Adrenal gland (tissue), 12 donors: ENCODE data around the gene NRXN3. TPM values are rescaled to one million over a fixed set of nuclear protein-coding genes. Genes with fewer than 3 reads are reported as not detected.

ENCODE experiments used
- DNase-seq, 7 donors: peaks; one replicate each; pipeline ENCODE4 v3.0.0-alpha.2; 2019 to 2020
- H3K27ac ChIP-seq, 5 donors: fragments of 200-600 bp; sonication (generic) in 4 of 5; 1 replicate in 3 of 5; 2 replicates in 2 of 5; pipeline versions ENCODE4 v1.5.1 to v1.8.0; 2016 to 2020; ENCODE audit warnings: mild to moderate bottlenecking in 1 of 5
- H3K27me3 ChIP-seq: fragments of 200-600 bp; 2 replicates; pipeline ENCODE4 v1.8.0; 2021
- H3K36me3 ChIP-seq, 2 donors: fragments of 200-600 bp; replicated peaks in 1 of 2; 1 replicate in 1 of 2; 2 replicates in 1 of 2; pipeline versions ENCODE4 v1.5.1 to v1.8.0; 2018 to 2022
- H3K4me1 ChIP-seq, 2 donors: fragments of 200-600 bp; replicated peaks in 1 of 2; 1 replicate in 1 of 2; 2 replicates in 1 of 2; pipeline versions ENCODE4 v1.5.1 to v1.8.0; 2018 to 2021
- H3K4me3 ChIP-seq, 4 donors: fragments of 200-600 bp; sonication (generic) in 3 of 4; one replicate each; pipeline ENCODE4 v1.5.1; 2016 to 2018
- H3K9me3 ChIP-seq, 3 donors: fragments of 200-600 bp; sonication (generic) in 1 of 3; replicated peaks in 1 of 3; 1 replicate in 2 of 3; 2 replicates in 1 of 3; pipeline versions ENCODE4 v1.5.1 to v1.8.0; 2016 to 2021
- CTCF ChIP-seq, 6 experiments: fragments of 450-650 bp in 4 of 6; fragments of 200-600 bp in 2 of 6; sonication (generic) in 1 of 6; IDR thresholded peaks; 1 replicate in 5 of 6; 2 replicates in 1 of 6; pipeline versions ENCODE4 v1.5.1 to v1.8.0; 2016 to 2021; ENCODE audit warnings: antibody characterized with exemption in 6 of 6, mild to moderate bottlenecking in 2 of 6, moderate library complexity in 1 of 6
- POLR2A ChIP-seq, 2 donors: fragments of 450-650 bp; IDR thresholded peaks; one replicate each; pipeline ENCODE4 v1.6.1; 2017; ENCODE audit warnings: antibody characterized with exemption in 2 of 2, mild to moderate bottlenecking in 2 of 2, moderate library complexity in 1 of 2
- WGBS, 4 donors: extraction: QIAGEN DNeasy Blood & Tissue Kit in 2 of 4; methylation state at CpG; one replicate each; pipeline versions ENCODE4 v1.1.5 to v1.1.7; 2013 to 2017; 5-methylcytosine and 5-hydroxymethylcytosine counted together
- intact Hi-C, 2 donors: fragments of 100-400 bp; cut with DNase I; formaldehyde crosslinking; loops; one replicate each; pipeline versions ENCODE4 v1.14.1 to v1.15.0; 2022 to 2023
- polyA plus RNA-seq, 3 donors: library from polyadenylated mRNA; stranded (reverse); fragments of 200-250 nt in 2 of 3; fragments of 350-450 nt in 1 of 3; fragmentation: Illumina TruSeq in 1 of 3; extraction: RNeasy Lipid Tissue Mini Kit (QIAGEN cat#74804) in 1 of 3; gene quantifications; one replicate each; pipeline ENCODE4 v1.2.3, GENCODE V29; 2013 to 2014
- total RNA-seq, 9 donors: library from RNA; depleted of rRNA in 4 of 9; stranded (reverse); fragments of >200 nt in 4 of 9; fragments of 120-200 nt in 1 of 9; fragmentation: NEBNext Ultra II Directional in 1 of 9; extraction: Animal tissue kit (Norgen Biotek cat#: 25700) in 1 of 9; gene quantifications; one replicate each; pipeline versions ENCODE4 v1.1.0 to v1.2.4, GENCODE V29; 2013 to 2023
- donor health status: healthy with polysubstance abuse.
- donor health status: Bipolar disorder and iron deficiency.
- donor health status: DM: yes; HTN: yes; CAD: no.
- donor health status: DM: no; HTN: no; CAD: no.
- donor health status: DM: no; HTN: no; CAD: no.
- donor health status: DM: yes; HTN: yes; CAD: no.

NRXN3 gene
- total and polyA plus RNA-seq, 12 donors = 0.09 to 8.5 (median 1.6) TPM

GRCh38 chr14:79786522-79786921 lies 1616.3 kb downstream of the NRXN3 start:
- no peaks in the 10 kb centered on the region for H3K36me3 ChIP-seq
- no peaks in the 10 kb centered on the region for H3K27me3 ChIP-seq
- intact Hi-C loops = no loop called here
- no peak overlapping the region for H3K27ac ChIP-seq
- no peaks in the 10 kb centered on the region for H3K9me3 ChIP-seq
- no peaks in the 10 kb centered on the region for H3K4me1 ChIP-seq
- TF ChIP-seq CTCF (IDR thresholded peaks at IDR 0.05) = no peak
- TF ChIP-seq POLR2A (IDR thresholded peaks at IDR 0.05) = no peak
- DNase-seq = no peak
- 74 to 88% (median 82%) methylated on average over 3 of the region's 3 CpGs for WGBS, 4 donors
- H3K4me3 ChIP-seq = no peak overlapping the region

- no peak for DNase-seq
- Histone ChIP-seq H3K4me3 (no peak overlapping the region), H3K4me1 (no peaks in the 10 kb centered on the region), H3K36me3 (no peaks in the 10 kb centered on the region), H3K27me3 (no peaks in the 10 kb centered on the region), H3K27ac (no peak overlapping the region), H3K9me3 (no peaks in the 10 kb centered on the region)
- intact Hi-C loops = no loop called here
- TF ChIP-seq POLR2A (IDR thresholded peaks at IDR 0.05) (no peak), CTCF (IDR thresholded peaks at IDR 0.05) (no peak)
- WGBS, 4 donors = 79 to 95% (median 92%) methylated on average over 2 of the region's 2 CpGs
These were observed 1618.2 kb downstream of the NRXN3 start for GRCh38 chr14:79788346-79788745.

DNA sequence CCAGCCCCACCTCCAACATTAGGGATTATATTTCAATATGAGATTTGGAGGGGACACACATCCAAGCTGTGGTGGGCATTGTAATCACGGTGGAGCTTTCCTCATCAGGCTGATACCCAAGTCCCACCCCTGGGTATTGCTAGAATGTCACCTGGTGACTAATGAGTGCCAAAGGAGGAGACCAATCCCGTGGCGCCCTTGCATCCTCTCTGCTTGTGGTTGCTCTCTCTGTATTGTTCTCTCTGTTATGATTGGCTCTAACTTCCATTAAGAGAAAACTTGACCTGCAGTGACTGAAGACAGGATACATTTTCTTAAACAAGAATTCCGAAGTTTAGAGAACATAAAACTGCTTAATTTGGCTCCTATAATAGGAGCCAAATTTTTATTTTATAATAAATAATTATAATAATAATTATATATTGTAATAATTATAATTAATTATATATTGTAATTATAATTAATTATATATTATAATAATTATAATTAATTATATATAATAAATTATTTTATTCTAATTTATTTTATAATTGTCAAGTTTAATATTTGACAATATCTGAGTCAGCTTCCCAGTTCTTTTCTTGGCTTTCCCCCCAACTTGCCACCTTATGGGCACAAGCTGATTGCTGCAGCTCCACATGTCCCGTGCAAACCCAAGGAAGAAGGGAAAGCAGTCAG lies 1621.0 kb downstream of the NRXN3 start:
- H3K27me3 ChIP-seq = no peaks in the 10 kb centered on the region
- no peaks in the 10 kb centered on the region for H3K36me3 ChIP-seq
- 63 to 86% (median 84%) methylated on average over 5 of the region's 5 CpGs for WGBS, 4 donors
- no peak overlapping the region for H3K27ac ChIP-seq
- no peaks in the 10 kb centered on the region for H3K9me3 ChIP-seq
- no peak for TF ChIP-seq CTCF (IDR thresholded peaks at IDR 0.05)
- no peak for DNase-seq
- H3K4me1 ChIP-seq = no peaks in the 10 kb centered on the region
- intact Hi-C loops = no loop called here
- H3K4me3 ChIP-seq = no peak overlapping the region

GRCh38 chr14:79802093-79802492 lies 1631.9 kb downstream of the NRXN3 start:
- WGBS, 4 donors = 77 to 92% (median 87%) methylated on average over 1 of the region's 1 CpG
- H3K27ac ChIP-seq = no peak overlapping the region
- TF ChIP-seq POLR2A (IDR thresholded peaks at IDR 0.05) = no peak
- no peak for TF ChIP-seq CTCF (IDR thresholded peaks at IDR 0.05)
- H3K9me3 ChIP-seq = no peaks in the 10 kb centered on the region
- DNase-seq = no peak
- intact Hi-C loops = no loop called here
- no peaks in the 10 kb centered on the region for H3K27me3 ChIP-seq
- H3K36me3 ChIP-seq = no peaks in the 10 kb centered on the region
- H3K4me3 ChIP-seq = no peak overlapping the region
- no peaks in the 10 kb centered on the region for H3K4me1 ChIP-seq
